RWPE2 (cell line): ENCODE data around the gene LRRC71.

Experiments used
- ATAC-seq: fragments of 200-7000 bp; cut with Tn5 transposase; 3 replicates; pipeline ENCODE4 v1.9.1; 2021; ENCODE audit warnings: low read depth
- DNase-seq: peaks from one replicate; pipeline ENCODE4 v3.0.0-alpha.2; 2020; ENCODE audit warnings: low spot score
- H3K27ac ChIP-seq: fragments of 450-650 bp; 2 replicates; pipeline ENCODE4 v1.5.1; 2017; ENCODE audit warnings: mild to moderate bottlenecking; ENCODE audit not compliant: poor library complexity, severe bottlenecking
- H3K27me3 ChIP-seq: fragments of 250-450 bp; sonication (Bioruptor Pico); 2 replicates; pipeline ENCODE4 v1.5.1; 2021; ENCODE audit warnings: mild to moderate bottlenecking, moderate library complexity; ENCODE audit not compliant: insufficient read depth, poor library complexity, severe bottlenecking
- H3K36me3 ChIP-seq: fragments of 250-450 bp; sonication (Bioruptor Pico); 2 replicates; pipeline ENCODE4 v1.5.1; 2020; ENCODE audit warnings: low read depth, mild to moderate bottlenecking, moderate library complexity
- H3K4me1 ChIP-seq: fragments of 250-450 bp; sonication (Bioruptor Pico); 2 replicates; pipeline ENCODE4 v1.5.1; 2021; ENCODE audit warnings: mild to moderate bottlenecking, moderate library complexity; ENCODE audit not compliant: insufficient read depth, poor library complexity, severe bottlenecking
- H3K4me3 ChIP-seq: fragments of 250-450 bp; sonication (Bioruptor Pico); 2 replicates; pipeline ENCODE4 v1.5.1; 2021; ENCODE audit warnings: mild to moderate bottlenecking, moderate library complexity; ENCODE audit not compliant: severe bottlenecking
- H3K9me3 ChIP-seq: fragments of 250-450 bp; sonication (Bioruptor Pico); 2 replicates; pipeline ENCODE4 v1.5.1; 2021; ENCODE audit warnings: mild to moderate bottlenecking, moderate library complexity; ENCODE audit not compliant: severe bottlenecking
- TF ChIP-seq, protein P1 (sequence below): fragments of 450-650 bp; IDR thresholded peaks from one replicate; pipeline ENCODE4 v1.5.1; 2017; ENCODE audit warnings: mild to moderate bottlenecking, moderate library complexity; ENCODE audit not compliant: poor library complexity, severe bottlenecking

Gene LRRC71

DNA sequence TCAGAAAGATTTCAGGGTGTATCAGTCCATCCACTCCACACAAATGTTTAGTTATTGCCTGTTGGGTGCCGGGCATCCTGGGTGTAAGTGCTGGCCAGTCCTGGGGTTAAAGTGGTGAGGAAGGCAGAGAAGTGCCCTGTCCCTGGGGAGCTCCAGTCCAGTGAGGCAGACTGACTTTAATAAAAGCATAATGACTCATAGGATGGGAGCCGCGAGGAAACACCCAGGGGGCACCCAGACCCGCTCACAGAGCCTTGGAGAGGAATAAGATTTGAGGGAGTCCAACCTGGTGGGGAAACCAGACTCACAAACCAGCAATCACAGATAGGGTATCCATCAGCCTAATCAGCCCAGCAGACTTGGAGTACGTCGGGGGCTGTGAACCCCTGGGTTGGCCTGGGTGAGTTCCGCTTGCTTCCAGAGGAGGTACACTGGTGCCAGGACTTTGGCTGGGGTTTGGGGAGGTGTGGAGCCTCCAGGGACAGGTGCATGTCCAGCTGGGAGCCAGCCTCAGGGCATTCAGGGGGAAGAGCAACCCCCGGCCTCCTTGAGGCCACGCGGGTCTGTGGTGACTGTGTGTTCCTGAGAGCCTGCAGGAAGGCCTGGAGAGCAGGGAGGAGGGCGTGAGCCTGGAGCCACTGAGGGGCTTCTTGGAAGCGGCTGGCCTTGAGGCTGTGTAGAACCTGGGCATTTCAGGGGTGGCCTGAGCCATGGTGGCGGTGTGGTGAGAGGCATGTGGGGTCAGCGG is 23.2 kb upstream of the LRRC71 start:
- TF ChIP-seq, protein P1, sequence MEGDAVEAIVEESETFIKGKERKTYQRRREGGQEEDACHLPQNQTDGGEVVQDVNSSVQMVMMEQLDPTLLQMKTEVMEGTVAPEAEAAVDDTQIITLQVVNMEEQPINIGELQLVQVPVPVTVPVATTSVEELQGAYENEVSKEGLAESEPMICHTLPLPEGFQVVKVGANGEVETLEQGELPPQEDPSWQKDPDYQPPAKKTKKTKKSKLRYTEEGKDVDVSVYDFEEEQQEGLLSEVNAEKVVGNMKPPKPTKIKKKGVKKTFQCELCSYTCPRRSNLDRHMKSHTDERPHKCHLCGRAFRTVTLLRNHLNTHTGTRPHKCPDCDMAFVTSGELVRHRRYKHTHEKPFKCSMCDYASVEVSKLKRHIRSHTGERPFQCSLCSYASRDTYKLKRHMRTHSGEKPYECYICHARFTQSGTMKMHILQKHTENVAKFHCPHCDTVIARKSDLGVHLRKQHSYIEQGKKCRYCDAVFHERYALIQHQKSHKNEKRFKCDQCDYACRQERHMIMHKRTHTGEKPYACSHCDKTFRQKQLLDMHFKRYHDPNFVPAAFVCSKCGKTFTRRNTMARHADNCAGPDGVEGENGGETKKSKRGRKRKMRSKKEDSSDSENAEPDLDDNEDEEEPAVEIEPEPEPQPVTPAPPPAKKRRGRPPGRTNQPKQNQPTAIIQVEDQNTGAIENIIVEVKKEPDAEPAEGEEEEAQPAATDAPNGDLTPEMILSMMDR, result no peak
- Histone ChIP-seq H3K36me3 (no peaks in the 10 kb centered on the region), H3K9me3 (no peaks in the 10 kb centered on the region), H3K4me3 (no peak overlapping the region), H3K4me1 (peaks cover 35% of the 10 kb centered on the region), H3K27me3 (no peaks in the 10 kb centered on the region), H3K27ac (peak overlapping the region; percentile 97)
- no peak for DNase-seq
- ATAC-seq, result peak; percentile 46

DNA sequence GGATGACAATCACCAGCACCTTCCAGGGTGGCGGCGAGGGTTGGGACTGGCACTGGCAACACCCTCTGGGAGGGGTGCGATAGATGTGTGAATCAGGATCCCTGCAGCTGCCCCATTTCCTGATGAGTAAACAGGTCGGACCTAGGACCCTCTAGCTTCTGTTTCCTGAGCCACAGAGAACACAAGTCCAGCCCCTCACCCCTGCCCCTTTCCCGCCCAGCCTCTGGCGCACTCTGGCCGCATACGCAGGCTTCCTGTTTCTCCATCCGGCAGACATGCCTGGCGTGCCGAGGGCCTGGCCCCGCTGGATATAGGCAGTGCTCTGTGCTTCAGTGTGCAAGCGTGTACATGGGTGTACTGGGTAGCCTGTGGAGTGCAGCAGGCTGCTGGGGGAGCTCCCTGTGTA is 22.3 kb upstream of the LRRC71 start:
- Histone ChIP-seq H3K4me3 (no peak overlapping the region), H3K4me1 (peaks cover 35% of the 10 kb centered on the region), H3K36me3 (no peaks in the 10 kb centered on the region), H3K27me3 (no peaks in the 10 kb centered on the region), H3K27ac (peak overlapping the region; percentile 97), H3K9me3 (no peaks in the 10 kb centered on the region)
- DNase-seq (no peak), ATAC-seq (peak; percentile 36)
- TF ChIP-seq, protein P1, result no peak

DNA sequence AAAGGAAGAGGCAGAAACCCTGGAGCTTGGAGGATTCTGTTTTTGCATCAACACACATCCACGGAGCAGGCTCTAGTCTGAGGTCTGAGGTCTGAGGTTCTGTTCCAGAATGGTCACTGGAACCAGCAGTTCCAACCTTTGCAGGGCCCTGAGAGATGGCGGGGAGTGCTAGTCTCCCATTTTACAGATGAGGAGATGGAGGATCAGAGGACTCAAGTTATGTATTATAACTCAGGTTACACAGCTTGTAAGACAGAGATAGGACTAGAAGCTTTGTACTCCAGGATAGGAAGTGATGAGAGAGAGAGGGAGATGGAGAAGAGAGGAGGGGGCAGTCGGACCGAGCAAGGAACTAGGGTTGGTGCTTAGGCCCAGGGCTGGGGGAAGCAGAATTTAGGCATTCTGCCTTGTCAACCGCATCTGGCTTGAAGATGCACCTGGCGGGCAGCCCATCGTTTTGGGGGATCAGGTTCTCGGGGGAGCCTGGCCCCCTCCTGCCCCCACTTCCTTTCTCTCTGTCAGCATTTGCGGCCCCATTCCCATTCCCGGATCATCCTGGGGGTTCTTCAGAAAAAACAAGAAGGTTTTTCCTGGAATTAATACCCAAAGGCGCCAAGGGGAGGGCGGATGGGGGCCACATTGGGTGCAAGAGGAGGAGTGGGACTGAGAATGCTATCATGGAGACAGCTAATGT is 21.3 kb upstream of the LRRC71 start:
- H3K4me3 ChIP-seq, result no peak overlapping the region
- DNase-seq (no peak), ATAC-seq (no peak)
- TF ChIP-seq, protein P1, result no peak
- H3K36me3 ChIP-seq, result no peaks in the 10 kb centered on the region
- no peaks in the 10 kb centered on the region for H3K27me3 ChIP-seq
- peaks cover 35% of the 10 kb centered on the region for H3K4me1 ChIP-seq
- peak overlapping the region; percentile 97 for H3K27ac ChIP-seq
- H3K9me3 ChIP-seq, result no peaks in the 10 kb centered on the region

DNA sequence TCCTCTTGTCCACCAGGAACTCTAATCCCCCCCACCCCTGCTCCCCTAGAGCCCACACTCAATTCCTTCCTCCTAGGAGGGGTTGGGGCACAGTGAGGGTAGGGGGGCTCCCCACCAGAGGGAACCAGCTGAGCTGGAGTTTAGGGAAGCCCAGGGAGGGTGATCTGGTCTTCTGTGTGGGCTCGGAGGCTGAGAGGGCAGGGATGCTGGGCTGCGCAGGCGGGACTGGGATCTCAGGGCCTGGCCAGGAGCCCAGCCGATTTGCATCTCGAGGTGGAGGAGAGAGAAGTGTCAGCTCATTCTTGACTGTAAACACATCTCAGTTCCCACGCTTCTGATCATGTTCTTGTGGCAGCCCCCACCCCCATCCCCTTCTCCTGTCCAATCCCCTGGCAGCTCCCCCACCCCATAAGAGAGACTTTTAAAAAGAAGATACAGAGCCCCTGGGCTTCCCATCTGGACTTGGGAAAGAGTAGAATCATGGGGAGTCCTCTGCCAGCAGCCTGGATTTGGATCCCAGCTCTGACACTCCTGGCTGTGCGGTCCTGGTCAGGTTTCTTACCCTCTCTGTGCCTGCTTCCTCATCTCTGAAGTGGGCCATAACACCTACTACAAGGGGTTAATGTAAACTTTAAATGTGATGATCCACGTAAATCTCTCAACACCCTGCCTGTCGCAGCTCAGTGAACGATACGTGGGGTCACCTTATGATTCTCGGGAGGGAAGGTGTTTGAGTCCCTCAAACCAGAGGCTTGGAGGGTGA is 20.3 kb upstream of the LRRC71 start:
- no peak for DNase-seq

More for the DNA sequence above, 20.3 kb upstream of the LRRC71 start:
- H3K4me1 ChIP-seq, result peaks cover 35% of the 10 kb centered on the region
- no peaks in the 10 kb centered on the region for H3K36me3 ChIP-seq
- no peak overlapping the region for H3K4me3 ChIP-seq
- H3K9me3 ChIP-seq, result no peaks in the 10 kb centered on the region
- no peaks in the 10 kb centered on the region for H3K27me3 ChIP-seq
- H3K27ac ChIP-seq, result no peak overlapping the region
- TF ChIP-seq, protein P1, result no peak
- ATAC-seq, result no peak
